GM18526 (cell line): ENCODE measurements around the gene SCN4A.

Experiments used
- POLR2A ChIP-seq: IDR thresholded peaks from 3 replicates; pipeline ENCODE4 v1.6.1; 2011; ENCODE audit not compliant: insufficient read length; ENCODE audit errors: extremely low read depth

Gene SCN4A

GRCh38 chr17:64003526-64004121 is 30.9 kb upstream of the SCN4A start:
- TF ChIP-seq POLR2A = no peak

GRCh38 chr17:64002658-64003525 is 30.2 kb upstream of the SCN4A start:
- TF ChIP-seq POLR2A = no peak

GRCh38 chr17:64001763-64002529 is 29.2 kb upstream of the SCN4A start:
- TF ChIP-seq POLR2A = no peak

GRCh38 chr17:64001091-64001579 is 28.4 kb upstream of the SCN4A start:
- no peak for TF ChIP-seq POLR2A

- no peak for TF ChIP-seq POLR2A
Measured at GRCh38 chr17:63999680-64000531, 27.2 kb upstream of the SCN4A start.

- TF ChIP-seq POLR2A = no peak
Measured at GRCh38 chr17:63998721-63999679, 26.3 kb upstream of the SCN4A start.

- TF ChIP-seq POLR2A = no peak
Measured at GRCh38 chr17:63998050-63998720, 25.5 kb upstream of the SCN4A start, which contains the start of gene PRR29. Gene PRR29, plus strand, starts transcription at chr17:63998351. Its CDS starts 14 bp downstream, at chr17:63998365.

GRCh38 chr17:63997341-63998048 is 24.8 kb upstream of the SCN4A start:
- TF ChIP-seq POLR2A = no peak

GRCh38 chr17:63996430-63997182 is 23.9 kb upstream of the SCN4A start:
- no peak for TF ChIP-seq POLR2A

- TF ChIP-seq POLR2A = no peak
Measured at GRCh38 chr17:63995626-63996025, 22.9 kb upstream of the SCN4A start.

GRCh38 chr17:63993368-63993985 is 20.8 kb upstream of the SCN4A start:
- TF ChIP-seq POLR2A = no peak
